Activated T-cell treated with anti-CD3 and anti-CD28 coated beads, Interleukin-2, amount 50 U/mL, for 48 hours (primary cell): ENCODE measurements around the gene ZNRF3.
"Not testable (repeated sequence)": the region's sequence is repeated elsewhere in the genome, so short reads cannot be mapped to it uniquely, and the experiment has no call there.

Source experiments
- DNase-seq, 2 experiments: peaks; one replicate each; pipeline ENCODE4 v3.0.0-alpha.2; 2020

The ZNRF3 gene

GRCh38 chr22:28908810-28909209, 25.4 kb downstream of the ZNRF3 start:
- not testable (repeated sequence) for DNase-seq

- peak; percentile 86 for DNase-seq
These were observed 26.0 kb downstream of the ZNRF3 start for GRCh38 chr22:28909375-28909774.

GRCh38 chr22:28910569-28911303, 27.4 kb downstream of the ZNRF3 start:
- no peak for DNase-seq

- DNase-seq: no peak
These were observed 27.9 kb downstream of the ZNRF3 start for GRCh38 chr22:28911304-28911690.

GRCh38 chr22:28911777-28912669, 28.7 kb downstream of the ZNRF3 start:
- no peak for DNase-seq

GRCh38 chr22:28914201-28914600, 30.8 kb downstream of the ZNRF3 start:
- no peak for DNase-seq

- DNase-seq: no peak
These were observed 32.6 kb downstream of the ZNRF3 start for GRCh38 chr22:28915969-28916368.

- no peak for DNase-seq
These were observed 34.6 kb downstream of the ZNRF3 start for GRCh38 chr22:28917747-28918549.

- no peak for DNase-seq
These were observed 35.3 kb downstream of the ZNRF3 start for GRCh38 chr22:28918550-28919271.

GRCh38 chr22:28920757-28921584, 37.6 kb downstream of the ZNRF3 start:
- DNase-seq: no peak

- no peak for DNase-seq
These were observed 38.2 kb downstream of the ZNRF3 start for GRCh38 chr22:28921585-28921879.

- no peak for DNase-seq
These were observed 39.3 kb downstream of the ZNRF3 start for GRCh38 chr22:28922540-28923244.

- DNase-seq: no peak
These were observed 40.7 kb downstream of the ZNRF3 start for GRCh38 chr22:28923826-28924732.

GRCh38 chr22:28925916-28926315, 42.5 kb downstream of the ZNRF3 start:
- DNase-seq: no peak

- no peak for DNase-seq
These were observed 44.3 kb downstream of the ZNRF3 start for GRCh38 chr22:28927630-28928029.

GRCh38 chr22:28929197-28929596, 45.8 kb downstream of the ZNRF3 start:
- DNase-seq: no peak

GRCh38 chr22:28930357-28931007, 47.1 kb downstream of the ZNRF3 start:
- DNase-seq: no peak

- no peak for DNase-seq
These were observed 48.6 kb downstream of the ZNRF3 start for GRCh38 chr22:28931844-28932567.

- DNase-seq: no peak
These were observed 49.9 kb downstream of the ZNRF3 start for GRCh38 chr22:28933321-28933720.
